ENCODE measurements around the gene EIF5A.
A peak's percentile ranks its signal among the peaks of the same experiment; 100 is the strongest.
"Not testable (repeated sequence)": the region's sequence is repeated elsewhere in the genome, so short reads cannot be mapped to it uniquely, and the experiment has no call there.

Gene EIF5A

GRCh38 chr17:7332111-7332510, 24.7 kb downstream of the EIF5A start:
- peak overlapping the region; percentile 15; the same call in 1 of the 2 replicates for H3K4me3 ChIP-seq (ENCODE audit: low read depth, low read length)
- no peak for TF ChIP-seq CTCF (IDR thresholded peaks at IDR 0.05; ENCODE audit: low read depth, low read length, missing control alignments)
- DNase-seq (ENCODE audit: low read depth): no peak

DNA sequence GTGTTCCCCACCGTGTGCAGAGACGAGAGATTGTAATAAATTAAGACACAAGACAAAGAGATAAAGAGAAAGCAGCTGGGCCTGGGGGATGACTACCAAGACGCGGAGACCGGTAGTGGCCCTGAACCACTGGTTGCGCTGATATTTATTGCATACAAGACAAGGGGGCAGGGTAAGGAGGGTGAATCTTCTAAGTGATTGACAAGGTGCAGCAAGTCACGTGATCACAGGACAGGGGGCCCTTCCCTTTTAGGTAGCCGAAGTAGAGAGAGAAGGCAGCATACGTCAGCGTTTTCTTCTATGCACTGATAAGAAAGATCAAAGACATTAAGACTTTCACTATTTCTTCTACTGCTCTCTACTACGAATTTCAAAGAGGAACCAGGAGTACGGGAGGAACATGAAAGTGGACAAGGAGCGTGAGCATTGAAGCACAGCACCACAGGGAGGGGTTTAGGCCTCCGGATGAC, 25.2 kb downstream of the EIF5A start:
- H3K4me3 ChIP-seq (ENCODE audit: low read depth, low read length): peak overlapping the region; percentile 15; the same call in 1 of the 2 replicates
- DNase-seq (ENCODE audit: low read depth): not testable (repeated sequence)

- no peak overlapping the region for H3K4me3 ChIP-seq (ENCODE audit: low read depth, low read length)
- TF ChIP-seq CTCF (IDR thresholded peaks at IDR 0.05; ENCODE audit: low read depth, low read length, missing control alignments): no peak
These were observed 27.6 kb downstream of the EIF5A start for GRCh38 chr17:7334938-7335538.

DNA sequence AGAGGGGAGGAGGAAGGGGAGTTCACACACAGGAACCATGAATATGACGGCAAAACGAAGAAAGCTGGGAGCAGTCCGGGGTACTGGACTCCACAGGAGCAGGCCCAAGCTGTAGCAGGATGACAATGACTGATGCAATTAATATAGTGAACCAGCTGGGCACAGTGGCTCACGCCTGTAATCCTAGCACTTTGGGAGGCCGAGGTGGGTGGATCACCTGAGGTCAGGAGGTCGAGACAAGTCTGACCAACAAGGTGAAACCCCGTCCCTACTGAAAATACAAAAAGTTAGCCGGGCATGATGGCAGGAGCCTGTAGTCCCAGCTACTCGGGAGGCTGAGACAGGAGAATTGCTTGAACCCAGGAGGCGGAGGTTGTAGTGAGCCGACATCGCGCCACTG, 28.3 kb downstream of the EIF5A start:
- not testable (repeated sequence) for DNase-seq (ENCODE audit: low read depth)
- peak overlapping the region; percentile 90; the same call in 1 of the 2 replicates for H3K4me3 ChIP-seq (ENCODE audit: low read depth, low read length)

More at GRCh38 chr17:7334938-7335538, 27.6 kb downstream of the EIF5A start:
- DNase-seq (ENCODE audit: low read depth): no peak

GRCh38 chr17:7336240-7337175, 29.1 kb downstream of the EIF5A start, which contains the start of gene ACAP1:
Gene ACAP1, plus strand, starts transcription at chr17:7336529. Its CDS starts 206 bp downstream, at chr17:7336735.
- TF ChIP-seq CTCF (IDR thresholded peaks at IDR 0.05; ENCODE audit: low read depth, low read length, missing control alignments): no peak
- H3K4me3 ChIP-seq (ENCODE audit: low read depth, low read length): peak within 1 kb of the TSS; percentile 90
- DNase-seq (ENCODE audit: low read depth): peak; percentile 56

DNA sequence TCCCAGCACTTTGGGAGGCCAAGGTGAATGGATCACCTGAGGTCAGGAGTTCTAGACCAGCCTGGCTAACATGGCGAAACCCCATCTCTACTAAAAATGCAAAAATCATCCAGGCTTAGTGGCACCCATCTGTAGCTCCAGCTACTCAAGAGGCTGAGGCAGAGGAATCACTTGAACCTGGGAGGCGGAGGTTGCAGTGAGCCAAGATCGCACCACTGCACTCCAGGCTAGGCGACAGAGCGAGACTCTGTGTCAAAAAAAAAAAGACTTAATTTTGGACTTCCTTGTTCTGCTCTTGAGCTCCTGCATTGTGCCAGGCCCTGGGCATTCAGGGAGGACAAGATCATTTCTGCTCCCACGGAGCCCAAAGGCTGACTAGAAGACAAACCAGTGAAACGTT, 30.2 kb downstream of the EIF5A start:
- peak overlapping the region; percentile 90 for H3K4me3 ChIP-seq (ENCODE audit: low read depth, low read length)
- not testable (repeated sequence) for DNase-seq (ENCODE audit: low read depth)

GRCh38 chr17:7340179-7340578, 32.8 kb downstream of the EIF5A start:
- H3K4me3 ChIP-seq (ENCODE audit: low read depth, low read length): no peak overlapping the region
- no peak for TF ChIP-seq CTCF (IDR thresholded peaks at IDR 0.05; ENCODE audit: low read depth, low read length, missing control alignments)
- no peak for DNase-seq (ENCODE audit: low read depth)

- H3K4me3 ChIP-seq (ENCODE audit: low read depth, low read length): no peak overlapping the region
- DNase-seq (ENCODE audit: low read depth): no peak
- TF ChIP-seq CTCF (IDR thresholded peaks at IDR 0.05; ENCODE audit: low read depth, low read length, missing control alignments): no peak
These were observed 34.4 kb downstream of the EIF5A start for GRCh38 chr17:7341842-7342241.
